Duodenal mucosa (tissue), 2 donors: Measurements from ENCODE around the gene PTMS.

Experiments
- H3K27ac ChIP-seq: one replicate; pipeline ENCODE4 v1.7.0; 2013; ENCODE audit warnings: low read depth, low read length
- H3K27me3 ChIP-seq, 2 donors: one replicate each; pipeline ENCODE4 v1.7.0; 2013; ENCODE audit warnings: low read length in 2 of 2, control low read depth in 1 of 2; ENCODE audit not compliant: insufficient read depth in 2 of 2, control insufficient read depth in 1 of 2
- H3K36me3 ChIP-seq, 2 donors: one replicate each; pipeline ENCODE4 v1.7.0; 2013; ENCODE audit warnings: low read length in 2 of 2, control low read depth in 1 of 2; ENCODE audit not compliant: insufficient read depth in 2 of 2, control insufficient read depth in 1 of 2
- H3K4me1 ChIP-seq, 2 donors: one replicate each; pipeline ENCODE4 v1.7.0; 2013; ENCODE audit warnings: low read length in 2 of 2, control low read depth in 1 of 2; ENCODE audit not compliant: insufficient read depth in 2 of 2, control insufficient read depth in 1 of 2
- H3K4me3 ChIP-seq, 2 donors: one replicate each; pipeline ENCODE4 v1.7.0; 2013; ENCODE audit warnings: low read length in 2 of 2, low read depth in 1 of 2
- H3K9ac ChIP-seq, 2 donors: one replicate each; pipeline ENCODE4 v1.7.0; 2013; ENCODE audit warnings: low read length in 2 of 2, low read depth in 1 of 2
- H3K9me3 ChIP-seq, 2 donors: one replicate each; pipeline ENCODE4 v1.7.0; 2013; ENCODE audit warnings: low read length in 2 of 2, control low read depth in 1 of 2; ENCODE audit not compliant: control insufficient read depth in 1 of 2

PTMS gene

DNA sequence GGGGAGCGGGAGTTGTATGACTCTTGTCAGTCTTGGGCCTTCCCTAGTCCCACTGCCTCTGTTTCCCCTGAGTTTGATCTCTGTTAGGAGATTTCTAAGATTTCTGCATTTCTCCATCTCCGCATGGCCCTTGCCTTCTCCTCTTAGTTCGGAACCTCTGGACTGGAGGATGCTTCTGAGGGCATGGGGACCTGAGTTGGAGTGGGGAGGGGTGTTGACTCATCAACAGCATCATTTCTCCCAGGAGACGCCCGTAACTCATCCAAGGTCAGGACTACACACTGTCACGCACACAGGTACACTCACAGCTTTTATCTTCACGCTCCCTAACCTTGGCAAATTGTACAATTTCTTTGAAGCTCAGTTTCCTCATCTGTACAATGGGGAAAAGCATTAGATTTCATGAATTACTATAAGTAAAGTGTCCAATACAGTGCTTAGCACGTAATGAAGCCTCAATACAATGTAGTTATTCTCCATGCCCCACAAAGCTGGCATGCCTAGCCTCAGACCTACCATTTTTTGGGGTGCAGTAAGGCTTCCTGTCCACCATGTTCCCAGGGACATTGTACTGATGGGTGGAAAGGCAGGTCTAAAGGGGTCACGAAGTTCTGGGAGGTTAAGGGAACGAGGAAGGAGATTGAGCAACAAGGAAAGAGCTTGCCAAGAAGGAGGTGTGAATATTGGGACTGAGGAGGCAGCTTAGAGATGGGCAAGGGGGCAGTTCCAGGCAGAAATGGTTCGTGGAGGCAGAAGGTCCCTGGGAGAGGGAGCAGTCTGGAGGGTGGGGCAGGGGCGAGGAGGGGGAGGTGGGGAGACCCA lies 5.6 kb downstream of the PTMS start:
- Histone ChIP-seq H3K4me3 (no peak overlapping the region), H3K27me3 (peaks cover 9 to 16% of the 10 kb centered on the region in 2 donors), H3K27ac (no peak overlapping the region), H3K9ac (peak overlapping the region in 1 of 2 donors; percentile 18), H3K4me1 (peaks cover 28% of the 10 kb centered on the region in 2 donors), H3K36me3 (peaks cover 0 to 6% of the 10 kb centered on the region in 2 donors), H3K9me3 (no peaks in the 10 kb centered on the region)

- H3K27ac ChIP-seq, result no peak within 1 kb of the TSS
- H3K9me3 ChIP-seq, result no peaks in the 10 kb centered on the region
- peak within 1 kb of the TSS; percentile 6 to 51 for H3K4me3 ChIP-seq
- peak within 1 kb of the TSS in 1 of 2 donors; percentile 51 for H3K9ac ChIP-seq
- peaks cover 28% of the 10 kb centered on the region in 2 donors for H3K4me1 ChIP-seq
- peaks cover 9 to 16% of the 10 kb centered on the region in 2 donors for H3K27me3 ChIP-seq
- H3K36me3 ChIP-seq, result peaks cover 0 to 6% of the 10 kb centered on the region in 2 donors
Observed at GRCh38 chr12:6772331-6772695, 6.2 kb downstream of the PTMS start, which contains the start of gene LAG3. Gene LAG3, plus strand, starts transcription at chr12:6772520. Its CDS starts 333 bp downstream, at chr12:6772853.

DNA sequence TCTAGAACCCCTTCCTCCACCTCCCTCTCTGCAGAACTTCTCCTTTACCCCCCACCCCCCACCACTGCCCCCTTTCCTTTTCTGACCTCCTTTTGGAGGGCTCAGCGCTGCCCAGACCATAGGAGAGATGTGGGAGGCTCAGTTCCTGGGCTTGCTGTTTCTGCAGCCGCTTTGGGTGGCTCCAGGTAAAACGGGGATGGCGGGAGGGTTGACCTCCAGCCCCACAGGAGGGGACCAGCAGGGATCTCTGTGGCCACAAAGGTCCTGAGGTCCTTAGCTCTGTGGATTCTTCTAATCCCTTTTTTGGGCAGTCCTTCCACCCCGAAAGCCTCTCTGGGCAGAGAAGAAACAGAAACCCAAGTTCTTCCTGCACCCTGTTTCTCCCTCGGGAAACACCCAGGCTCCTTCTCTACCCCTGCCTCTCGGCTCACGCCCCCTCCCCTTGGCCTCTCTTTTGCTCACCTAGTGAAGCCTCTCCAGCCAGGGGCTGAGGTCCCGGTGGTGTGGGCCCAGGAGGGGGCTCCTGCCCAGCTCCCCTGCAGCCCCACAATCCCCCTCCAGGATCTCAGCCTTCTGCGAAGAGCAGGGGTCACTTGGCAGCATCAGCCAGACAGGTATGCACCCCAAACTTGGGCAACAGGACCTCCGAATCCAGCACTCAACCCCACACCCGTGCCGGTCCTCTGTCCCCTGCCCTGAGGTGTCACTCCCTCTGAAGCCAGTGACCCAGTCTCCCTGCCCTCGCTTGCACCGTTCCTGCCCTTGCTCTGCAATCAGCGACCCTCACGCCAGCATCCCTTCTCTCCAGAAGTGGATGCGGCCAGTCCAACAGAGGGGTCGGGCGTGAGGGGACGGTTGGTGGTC lies 6.8 kb downstream of the PTMS start:
- Histone ChIP-seq H3K9ac (peak overlapping the region in 1 of 2 donors; percentile 51), H3K27ac (no peak overlapping the region), H3K27me3 (peaks cover 9 to 16% of the 10 kb centered on the region in 2 donors), H3K4me3 (peak overlapping the region; percentile 6 to 51), H3K9me3 (no peaks in the 10 kb centered on the region), H3K4me1 (peaks cover 22 to 23% of the 10 kb centered on the region in 2 donors), H3K36me3 (peaks cover 0 to 6% of the 10 kb centered on the region in 2 donors)

- H3K9me3 ChIP-seq, result no peaks in the 10 kb centered on the region
- H3K9ac ChIP-seq, result peak overlapping the region; percentile 38 to 40
- peaks cover 9 to 16% of the 10 kb centered on the region in 2 donors for H3K27me3 ChIP-seq
- peaks cover 0 to 6% of the 10 kb centered on the region in 2 donors for H3K36me3 ChIP-seq
- no peak overlapping the region for H3K27ac ChIP-seq
- H3K4me3 ChIP-seq, result peak overlapping the region; percentile 15 to 51
- H3K4me1 ChIP-seq, result peaks cover 22 to 23% of the 10 kb centered on the region in 2 donors
Observed at GRCh38 chr12:6773590-6774351, 7.6 kb downstream of the PTMS start.

DNA sequence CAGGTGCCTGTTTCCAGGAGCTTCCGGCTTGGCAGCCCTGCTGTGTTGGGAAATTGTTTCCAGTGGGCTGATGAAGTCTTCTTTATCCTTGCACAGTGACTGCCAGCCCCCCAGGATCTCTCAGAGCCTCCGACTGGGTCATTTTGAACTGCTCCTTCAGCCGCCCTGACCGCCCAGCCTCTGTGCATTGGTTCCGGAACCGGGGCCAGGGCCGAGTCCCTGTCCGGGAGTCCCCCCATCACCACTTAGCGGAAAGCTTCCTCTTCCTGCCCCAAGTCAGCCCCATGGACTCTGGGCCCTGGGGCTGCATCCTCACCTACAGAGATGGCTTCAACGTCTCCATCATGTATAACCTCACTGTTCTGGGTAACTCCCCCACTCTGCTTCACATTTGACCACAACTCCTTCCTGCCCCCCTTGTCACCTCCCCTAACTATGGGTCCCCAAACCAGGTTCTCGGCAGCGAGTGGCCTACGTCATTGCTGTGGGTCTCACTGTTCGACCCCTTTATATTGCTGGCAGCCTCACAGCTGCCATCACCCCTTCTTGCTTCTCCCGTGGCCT lies 8.4 kb downstream of the PTMS start:
- peaks cover 9 to 16% of the 10 kb centered on the region in 2 donors for H3K27me3 ChIP-seq
- H3K27ac ChIP-seq, result no peak overlapping the region
- peak overlapping the region in 1 of 2 donors; percentile 40 for H3K9ac ChIP-seq
- H3K36me3 ChIP-seq, result peaks cover 0 to 3% of the 10 kb centered on the region in 2 donors
- H3K4me3 ChIP-seq, result peak overlapping the region; percentile 15 to 36
- H3K9me3 ChIP-seq, result no peaks in the 10 kb centered on the region
- H3K4me1 ChIP-seq, result peaks cover 23 to 26% of the 10 kb centered on the region in 2 donors

DNA sequence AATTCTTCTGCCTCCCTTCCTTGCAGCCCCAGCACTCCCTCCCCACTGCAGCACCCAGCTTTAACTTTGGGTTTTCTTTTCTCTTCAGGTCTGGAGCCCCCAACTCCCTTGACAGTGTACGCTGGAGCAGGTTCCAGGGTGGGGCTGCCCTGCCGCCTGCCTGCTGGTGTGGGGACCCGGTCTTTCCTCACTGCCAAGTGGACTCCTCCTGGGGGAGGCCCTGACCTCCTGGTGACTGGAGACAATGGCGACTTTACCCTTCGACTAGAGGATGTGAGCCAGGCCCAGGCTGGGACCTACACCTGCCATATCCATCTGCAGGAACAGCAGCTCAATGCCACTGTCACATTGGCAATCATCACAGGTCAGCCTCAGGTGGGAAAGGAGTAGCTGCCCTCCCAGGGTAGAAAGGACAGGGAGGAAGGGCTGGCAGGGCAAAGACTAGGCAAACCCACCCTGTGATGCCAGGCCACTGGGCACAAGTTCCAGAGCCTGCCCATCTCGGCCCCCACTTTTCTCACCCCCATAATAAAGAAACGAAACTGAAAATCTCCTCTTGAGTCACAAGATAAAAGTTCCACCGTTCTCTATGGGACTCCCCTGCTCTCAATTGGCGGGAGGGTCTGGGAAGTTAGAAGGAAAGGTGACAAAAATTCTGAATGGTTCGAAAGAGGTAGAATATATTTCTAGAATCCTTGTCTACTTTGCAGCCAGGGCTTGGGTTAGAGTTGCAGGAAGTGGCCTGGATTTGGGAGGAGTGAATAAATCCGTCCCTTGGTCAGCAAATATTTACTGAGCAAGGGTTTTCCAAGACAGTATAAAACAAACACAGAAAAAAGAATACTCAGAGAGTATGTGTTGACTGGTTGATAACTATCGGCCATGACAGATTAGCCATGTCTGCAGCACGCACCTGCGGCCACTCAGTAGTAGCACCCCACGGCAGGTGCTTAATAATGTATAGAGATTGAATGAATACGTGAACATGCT lies 9.3 kb downstream of the PTMS start:
- H3K36me3 ChIP-seq, result peaks cover 0 to 3% of the 10 kb centered on the region in 2 donors
- peak overlapping the region in 1 of 2 donors; percentile 5 for H3K9ac ChIP-seq
- peaks cover 9 to 16% of the 10 kb centered on the region in 2 donors for H3K27me3 ChIP-seq
- H3K4me3 ChIP-seq, result no peak overlapping the region
- peaks cover 28 to 30% of the 10 kb centered on the region in 2 donors for H3K4me1 ChIP-seq
- no peak overlapping the region for H3K27ac ChIP-seq
- H3K9me3 ChIP-seq, result no peaks in the 10 kb centered on the region

GRCh38 chr12:6777386-6777785 lies 11.2 kb downstream of the PTMS start:
- Histone ChIP-seq H3K9me3 (no peaks in the 10 kb centered on the region), H3K4me3 (no peak overlapping the region), H3K4me1 (peaks cover 23% of the 10 kb centered on the region in 2 donors), H3K36me3 (no peaks in the 10 kb centered on the region), H3K9ac (no peak overlapping the region), H3K27me3 (peaks cover 9 to 16% of the 10 kb centered on the region in 2 donors), H3K27ac (no peak overlapping the region)

- H3K9ac ChIP-seq, result peak overlapping the region in 1 of 2 donors; percentile 70
- peaks cover 17 to 24% of the 10 kb centered on the region in 2 donors for H3K4me1 ChIP-seq
- peak overlapping the region; percentile 62 to 71 for H3K4me3 ChIP-seq
- H3K27me3 ChIP-seq, result peaks cover 8 to 13% of the 10 kb centered on the region in 2 donors
- H3K9me3 ChIP-seq, result no peaks in the 10 kb centered on the region
- no peaks in the 10 kb centered on the region for H3K36me3 ChIP-seq
- H3K27ac ChIP-seq, result no peak overlapping the region
Observed at GRCh38 chr12:6778217-6778573, 12.0 kb downstream of the PTMS start.
